HG03439 (cell line): ENCODE data around the gene MORC4.

Experiments
- ATAC-seq: cut with Tn5 transposase; IDR thresholded peaks from one replicate; pipeline ENCODE4 v1.9.1; 2021; ENCODE audit warnings: mild to moderate bottlenecking, moderate library complexity; ENCODE audit not compliant: unreplicated experiment

The MORC4 gene

DNA sequence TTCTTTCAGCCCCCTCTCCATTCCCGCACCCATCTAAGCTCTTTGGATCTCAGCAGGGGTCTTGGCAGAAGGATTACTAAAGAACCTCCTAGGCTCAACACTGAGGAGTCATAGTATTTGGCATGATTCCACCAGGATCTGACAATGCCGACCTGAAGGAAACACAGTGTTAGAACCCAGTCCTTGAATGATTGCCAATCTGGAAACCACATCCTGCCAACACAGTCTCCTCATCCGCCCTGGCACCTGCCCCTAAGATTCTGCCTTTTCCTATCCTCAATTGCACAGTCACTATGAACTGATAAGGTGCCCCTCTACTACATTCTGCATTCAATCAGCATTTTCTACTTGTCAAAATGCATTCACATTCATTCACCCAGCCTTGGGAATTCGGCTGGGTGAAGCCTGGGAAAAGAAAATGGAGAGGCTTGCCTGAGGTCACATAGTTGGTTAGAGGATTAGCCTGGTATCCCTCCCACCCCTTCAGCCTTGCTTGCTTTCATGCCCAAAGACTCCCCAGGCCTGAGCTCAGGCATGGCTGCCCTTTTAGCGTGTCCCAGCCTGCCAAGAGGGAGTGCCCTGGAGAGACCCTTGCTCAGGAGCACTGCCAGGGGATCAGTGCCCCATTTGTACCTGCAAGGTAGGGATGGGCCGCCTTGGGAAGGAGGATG, 82.0 kb downstream of the MORC4 start:
- no peak for ATAC-seq

- ATAC-seq, result no peak
Measured at GRCh38 chrX:106912864-106913263, 87.1 kb downstream of the MORC4 start.

DNA sequence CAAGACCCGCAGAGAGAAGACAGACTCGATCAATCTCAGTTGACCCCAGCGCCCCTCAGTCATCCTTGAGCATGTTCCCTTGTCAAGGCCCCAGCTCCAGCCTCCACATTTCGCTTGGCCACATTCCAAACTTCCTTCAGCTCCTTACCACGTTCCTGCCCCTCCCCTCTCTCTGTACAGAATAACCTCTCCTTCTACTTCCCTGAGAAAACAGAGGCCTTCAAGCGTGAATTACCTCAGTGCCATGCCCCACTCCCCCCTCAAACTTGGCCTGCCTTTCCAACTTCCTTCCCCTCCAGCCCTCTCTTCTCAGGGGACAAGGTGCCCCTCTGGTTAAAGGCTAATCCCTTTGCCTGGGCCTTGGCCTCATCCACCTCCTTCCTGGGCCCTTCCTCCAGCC, 93.7 kb downstream of the MORC4 start:
- no peak for ATAC-seq

DNA sequence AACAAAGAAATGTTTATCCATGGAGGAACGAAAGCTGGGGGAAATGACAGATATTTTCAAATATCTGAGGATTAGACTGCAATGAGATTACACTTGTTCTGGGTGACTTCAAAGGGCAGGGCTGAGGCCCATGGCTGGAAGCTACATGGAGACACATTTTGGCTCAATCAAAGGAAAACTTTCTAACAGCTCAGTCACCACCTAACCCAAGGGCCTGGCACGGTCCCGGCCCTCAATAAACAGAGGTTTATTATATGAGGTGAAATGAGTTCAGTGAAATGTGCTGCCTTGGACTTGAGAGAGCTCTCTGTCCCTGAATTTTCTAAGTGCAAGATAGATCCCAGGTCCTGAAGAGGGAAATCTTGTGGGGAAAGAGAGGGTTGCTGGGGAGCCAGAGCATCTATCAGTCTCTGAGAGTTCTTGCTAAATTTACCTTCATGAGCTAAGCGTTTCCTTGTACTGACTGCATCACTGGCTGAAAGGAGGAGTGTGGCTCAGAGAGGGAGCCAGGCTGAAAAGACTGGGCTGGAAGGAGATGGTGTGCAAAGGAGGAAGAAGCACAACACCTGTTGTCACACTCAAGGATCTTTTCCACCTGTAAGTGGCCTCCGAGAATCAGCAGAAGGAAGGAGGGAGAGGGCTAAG, 94.8 kb downstream of the MORC4 start:
- no peak for ATAC-seq

- ATAC-seq, result no peak
Measured at GRCh38 chrX:106903856-106904528, 96.0 kb downstream of the MORC4 start.

- ATAC-seq, result no peak
Measured at GRCh38 chrX:106903291-106903824, 96.7 kb downstream of the MORC4 start, which contains the start of gene RIPPLY1. TSS of gene RIPPLY1 (minus strand) at chrX:106903341. CDS start at chrX:106903287, 54 bp downstream.

DNA sequence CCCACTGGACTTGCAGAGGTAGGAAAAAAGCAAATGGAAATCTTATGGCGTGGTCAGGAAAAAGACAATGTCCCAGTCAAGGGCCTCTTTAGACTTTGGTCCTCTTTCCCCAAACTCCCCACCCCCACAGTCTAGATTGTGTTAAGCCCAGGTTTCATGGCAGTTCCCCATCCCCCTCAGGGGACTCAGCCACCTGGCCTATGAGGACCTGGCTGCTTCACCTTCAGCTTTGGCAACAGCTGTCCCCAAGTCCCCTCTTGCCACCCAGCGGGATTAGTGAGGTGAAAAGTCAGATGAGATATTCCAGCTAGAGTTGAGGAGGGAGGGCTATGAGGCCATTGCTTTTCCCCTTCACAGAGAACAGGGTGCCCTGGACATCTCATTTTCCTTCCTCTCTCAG, 97.3 kb downstream of the MORC4 start:
- no peak for ATAC-seq

DNA sequence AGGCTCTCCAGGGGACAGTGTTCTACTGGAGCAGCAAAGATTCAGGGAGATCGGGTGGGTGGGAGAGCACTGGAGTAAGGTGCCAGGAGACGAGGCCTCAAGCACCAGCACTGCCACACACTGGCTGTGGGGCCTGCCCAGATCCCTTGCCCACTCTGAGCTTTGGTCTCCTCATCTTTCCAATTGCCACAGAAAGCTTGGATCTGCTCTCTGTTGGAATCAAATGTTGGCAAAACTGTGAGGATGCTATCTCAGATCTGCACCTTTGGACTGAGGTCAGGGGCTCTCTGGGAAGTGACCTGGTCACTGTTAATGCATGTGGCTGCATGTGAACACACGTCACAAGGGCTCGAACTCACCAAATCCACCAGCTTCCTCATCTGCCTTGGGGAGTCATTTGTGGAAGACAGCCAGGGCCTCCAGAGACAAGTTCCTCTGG, 98.2 kb downstream of the MORC4 start:
- ATAC-seq, result no peak

DNA sequence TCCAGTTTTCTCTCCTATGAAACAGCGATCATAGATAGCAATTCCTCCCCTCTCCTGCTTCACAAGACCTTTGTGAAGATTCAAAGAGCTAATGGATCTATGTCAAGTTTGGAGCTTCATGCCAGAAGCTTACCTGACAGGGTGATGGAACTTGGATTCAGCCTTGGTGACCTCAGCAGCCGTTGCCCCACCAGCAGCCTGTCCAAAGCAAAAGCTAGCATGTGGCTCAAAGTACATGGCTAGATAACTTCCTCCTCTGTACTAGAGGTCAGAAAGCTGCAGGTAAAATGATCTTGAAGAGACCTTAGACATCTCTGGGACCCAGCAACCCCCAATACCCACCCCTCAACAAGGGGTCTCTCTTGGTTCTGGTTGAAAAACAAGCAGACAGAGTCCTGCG, 98.7 kb downstream of the MORC4 start:
- no peak for ATAC-seq

- ATAC-seq, result no peak
Measured at GRCh38 chrX:106899841-106900240, 100.2 kb downstream of the MORC4 start.

DNA sequence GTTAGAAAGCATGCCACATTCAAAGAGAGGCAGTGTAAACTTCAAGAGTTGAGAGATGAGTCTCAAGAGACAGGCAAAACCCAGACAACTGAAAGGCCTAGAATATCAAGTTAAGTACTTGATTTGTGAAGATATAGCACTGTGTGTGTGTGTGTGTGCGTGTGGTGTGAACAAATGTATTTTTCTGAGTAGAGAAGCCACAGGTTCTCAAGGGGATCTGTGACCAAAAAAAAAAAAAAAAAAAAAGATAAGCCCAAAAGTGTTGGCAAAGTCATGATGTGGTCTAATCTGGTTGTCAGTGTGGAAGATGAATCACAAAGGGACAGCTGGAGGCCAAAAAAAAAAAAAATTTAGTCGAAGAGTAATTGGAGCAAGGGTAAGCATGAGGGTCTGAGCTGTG, 100.7 kb downstream of the MORC4 start:
- no peak for ATAC-seq

GRCh38 chrX:106898462-106898861, 101.5 kb downstream of the MORC4 start:
- ATAC-seq, result no peak

- no peak for ATAC-seq
Measured at GRCh38 chrX:106897259-106897658, 102.8 kb downstream of the MORC4 start.

GRCh38 chrX:106894978-106895452, 105.0 kb downstream of the MORC4 start:
- no peak for ATAC-seq

DNA sequence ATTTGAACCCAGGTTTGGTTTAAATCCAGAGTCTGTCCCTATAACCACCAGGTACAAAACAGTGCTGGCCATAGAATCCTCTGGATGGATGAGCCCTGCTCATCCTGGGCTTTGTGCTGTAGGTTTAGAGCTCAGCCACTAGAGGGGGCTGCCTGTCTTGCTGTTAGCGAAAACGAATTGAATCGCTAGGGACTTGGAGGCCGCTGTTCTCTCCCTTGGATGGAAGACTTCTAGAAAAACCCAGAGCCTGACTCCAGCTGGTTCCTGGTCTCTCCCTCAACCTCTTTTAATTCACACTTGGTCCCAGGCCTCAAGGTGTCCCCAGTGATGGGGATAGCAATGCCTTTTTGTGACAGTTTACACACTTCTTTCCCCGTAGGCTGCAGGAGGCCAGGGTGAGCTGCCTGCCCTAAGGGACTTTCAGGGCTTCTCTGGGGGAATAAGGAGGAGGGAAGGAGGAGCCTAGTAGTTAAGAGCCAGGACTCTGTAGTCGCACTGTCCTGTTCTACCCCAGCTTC, 105.6 kb downstream of the MORC4 start:
- ATAC-seq, result peak; percentile 67

GRCh38 chrX:106891762-106892460, 108.1 kb downstream of the MORC4 start:
- no peak for ATAC-seq
